Epithelial cell of proximal tubule (primary cell): ENCODE measurements around the gene SF3B1. TPM values are rescaled to one million over a fixed set of nuclear protein-coding genes. Genes with fewer than 3 reads are reported as not detected.
"Not testable (repeated sequence)": the region's sequence is repeated elsewhere in the genome, so short reads cannot be mapped to it uniquely, and the experiment has no call there.

ENCODE experiments used
- DNase-seq: peaks from one replicate; pipeline ENCODE4 v3.0.0-alpha.2; 2011; ENCODE audit warnings: low read depth
- H3K4me3 ChIP-seq: 2 replicates; pipeline ENCODE4 v1.5.1; 2011; ENCODE audit warnings: low read depth, mild to moderate bottlenecking, low read length
- CTCF ChIP-seq: conservative IDR thresholded peaks from 2 replicates; pipeline ENCODE4 v1.5.1; 2012; ENCODE audit warnings: low read depth, mild to moderate bottlenecking, low read length
- total RNA-seq: library from RNA; depleted of rRNA; stranded (reverse); fragments of >200 nt; gene quantifications from 2 replicates; pipeline ENCODE4 v1.2.3, GENCODE V29; 2015

SF3B1 gene
- total RNA-seq, result 125 and 135 TPM in 2 replicates

- TF ChIP-seq CTCF, result no peak
- peak; percentile 90 for DNase-seq
- H3K4me3 ChIP-seq, result peak within 1 kb of the TSS; percentile 100
Measured at GRCh38 chr2:197434541-197435513, at the start of gene SF3B1. Gene SF3B1 (minus strand): TSS chr2:197435028. CDS start chr2:197434999, 29 bp downstream.

GRCh38 chr2:197484248-197484647, 49.4 kb upstream of the SF3B1 start:
- H3K4me3 ChIP-seq, DNase-seq: not testable (repeated sequence)

- DNase-seq, result no peak
- TF ChIP-seq CTCF, result no peak
- no peak overlapping the region for H3K4me3 ChIP-seq
Measured at GRCh38 chr2:197480165-197481036, 45.6 kb upstream of the SF3B1 start.

GRCh38 chr2:197477797-197478196, 43.0 kb upstream of the SF3B1 start:
- H3K4me3 ChIP-seq, result no peak overlapping the region
- DNase-seq, result no peak
- TF ChIP-seq CTCF, result no peak

GRCh38 chr2:197472166-197472565, 37.3 kb upstream of the SF3B1 start:
- DNase-seq, result no peak

GRCh38 chr2:197464175-197464574, 29.3 kb upstream of the SF3B1 start:
- no peak for TF ChIP-seq CTCF
- DNase-seq, result no peak
- no peak overlapping the region for H3K4me3 ChIP-seq

More at GRCh38 chr2:197472166-197472565, 37.3 kb upstream of the SF3B1 start:
- TF ChIP-seq CTCF, result no peak
- H3K4me3 ChIP-seq, result no peak overlapping the region

- peak; percentile 7 for DNase-seq
- no peak overlapping the region for H3K4me3 ChIP-seq
- TF ChIP-seq CTCF, result no peak
Measured at GRCh38 chr2:197461057-197461456, 26.2 kb upstream of the SF3B1 start.
